Lower leg skin (tissue), 4 donors: ENCODE results near the gene DOCK3. TPM values are rescaled to one million over a fixed set of nuclear protein-coding genes. Genes with fewer than 3 reads are reported as not detected.
A peak's percentile ranks its signal among the peaks of the same experiment; 100 is the strongest.

Experiments used
- DNase-seq, 2 donors: peaks; one replicate each; pipeline ENCODE4 v3.0.0-alpha.2; 2019; ENCODE audit warnings: low spot score in 2 of 2
- H3K4me3 ChIP-seq: fragments of 200-600 bp; sonication (generic); 2 replicates; pipeline ENCODE4 v1.5.1; 2017; ENCODE audit warnings: mild to moderate bottlenecking, low read depth; ENCODE audit not compliant: poor library complexity, severe bottlenecking
- POLR2A ChIP-seq, 2 donors: fragments of 450-650 bp; IDR thresholded peaks; one replicate each; pipeline ENCODE4 v1.6.1; 2016 to 2017; ENCODE audit warnings: antibody characterized with exemption in 2 of 2, mild to moderate bottlenecking in 1 of 2, moderate library complexity in 1 of 2
- WGBS, 2 donors: methylation state at CpG; one replicate each; pipeline ENCODE4 v1.1.5; 2018; 5-methylcytosine and 5-hydroxymethylcytosine counted together
- intact Hi-C: fragments of 100-400 bp; cut with DNase I; formaldehyde crosslinking; loops from one replicate; pipeline ENCODE4 v1.15.0; 2023; ENCODE audit warnings: low total_unique reads
- total RNA-seq, 4 donors: library from RNA; depleted of rRNA; stranded (reverse); fragments of >200 nt; gene quantifications; one replicate each; pipeline ENCODE4 v1.1.0, GENCODE V29; 2016
- TF ChIP-seq, protein P1 (sequence below), 3 donors: fragments of 450-650 bp; IDR thresholded peaks; one replicate each; pipeline ENCODE4 v1.5.1; 2016; ENCODE audit warnings: antibody characterized with exemption in 3 of 3, mild to moderate bottlenecking in 3 of 3, moderate library complexity in 2 of 3

Gene DOCK3
- total RNA-seq, 4 donors from 2014 or later: 2.0 to 4.5 (median 3.0) TPM

DNA sequence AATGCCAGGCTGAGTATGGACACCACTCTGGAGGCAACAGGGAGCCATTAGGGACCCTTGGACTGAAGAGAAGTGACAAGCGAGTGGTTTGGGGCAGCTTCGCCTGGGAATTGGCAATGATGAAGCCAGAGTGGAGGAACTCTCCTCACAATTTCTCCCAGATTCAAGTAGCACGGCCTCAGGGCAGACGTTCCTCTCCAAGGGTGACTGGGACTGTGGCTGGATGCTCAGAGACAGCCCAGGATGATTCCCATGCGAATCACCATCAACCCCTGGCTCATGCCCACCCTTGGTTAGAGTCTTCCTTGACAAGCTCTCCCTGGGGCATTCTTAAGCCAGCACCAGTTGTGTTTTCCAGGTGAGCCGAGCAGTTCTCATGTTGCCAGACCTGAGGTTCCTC, 16.3 kb upstream of the DOCK3 start:
- 87 to 88% methylated on average over 6 of the region's 6 CpGs for WGBS, 2 donors
- H3K4me3 ChIP-seq: no peak overlapping the region
- no peak for TF ChIP-seq POLR2A (IDR thresholded peaks at IDR 0.05)
- TF ChIP-seq, protein P1, sequence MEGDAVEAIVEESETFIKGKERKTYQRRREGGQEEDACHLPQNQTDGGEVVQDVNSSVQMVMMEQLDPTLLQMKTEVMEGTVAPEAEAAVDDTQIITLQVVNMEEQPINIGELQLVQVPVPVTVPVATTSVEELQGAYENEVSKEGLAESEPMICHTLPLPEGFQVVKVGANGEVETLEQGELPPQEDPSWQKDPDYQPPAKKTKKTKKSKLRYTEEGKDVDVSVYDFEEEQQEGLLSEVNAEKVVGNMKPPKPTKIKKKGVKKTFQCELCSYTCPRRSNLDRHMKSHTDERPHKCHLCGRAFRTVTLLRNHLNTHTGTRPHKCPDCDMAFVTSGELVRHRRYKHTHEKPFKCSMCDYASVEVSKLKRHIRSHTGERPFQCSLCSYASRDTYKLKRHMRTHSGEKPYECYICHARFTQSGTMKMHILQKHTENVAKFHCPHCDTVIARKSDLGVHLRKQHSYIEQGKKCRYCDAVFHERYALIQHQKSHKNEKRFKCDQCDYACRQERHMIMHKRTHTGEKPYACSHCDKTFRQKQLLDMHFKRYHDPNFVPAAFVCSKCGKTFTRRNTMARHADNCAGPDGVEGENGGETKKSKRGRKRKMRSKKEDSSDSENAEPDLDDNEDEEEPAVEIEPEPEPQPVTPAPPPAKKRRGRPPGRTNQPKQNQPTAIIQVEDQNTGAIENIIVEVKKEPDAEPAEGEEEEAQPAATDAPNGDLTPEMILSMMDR (IDR thresholded peaks at IDR 0.05): no peak
- no peak for DNase-seq
- intact Hi-C loops: no loop called here

DNA sequence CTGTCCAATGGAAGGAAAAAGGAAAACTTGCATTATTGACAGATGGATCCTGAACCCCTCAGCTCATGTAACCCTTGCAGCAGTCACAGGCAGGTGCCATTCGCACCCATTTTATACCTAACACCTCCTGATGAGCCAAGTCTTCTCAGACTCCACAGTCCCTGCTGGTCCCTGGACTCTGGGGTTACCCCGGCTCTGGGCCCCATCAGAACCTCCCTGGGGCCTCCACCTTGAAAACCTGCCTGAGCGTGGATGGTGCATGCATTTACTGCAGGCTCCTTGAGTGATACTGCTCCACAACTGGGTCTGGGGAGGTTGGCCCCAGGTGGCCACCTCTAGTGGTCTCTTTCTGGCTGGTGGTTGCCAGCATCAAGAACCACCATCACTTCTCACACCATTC, 15.9 kb upstream of the DOCK3 start:
- TF ChIP-seq, protein P1 (IDR thresholded peaks at IDR 0.05): no peak
- no peak for TF ChIP-seq POLR2A (IDR thresholded peaks at IDR 0.05)
- DNase-seq: peak in 1 of 2 donors; percentile 50
- intact Hi-C loops: no loop called here
- no peak overlapping the region for H3K4me3 ChIP-seq
- 90 to 93% methylated on average over 3 of the region's 3 CpGs for WGBS, 2 donors

DNA sequence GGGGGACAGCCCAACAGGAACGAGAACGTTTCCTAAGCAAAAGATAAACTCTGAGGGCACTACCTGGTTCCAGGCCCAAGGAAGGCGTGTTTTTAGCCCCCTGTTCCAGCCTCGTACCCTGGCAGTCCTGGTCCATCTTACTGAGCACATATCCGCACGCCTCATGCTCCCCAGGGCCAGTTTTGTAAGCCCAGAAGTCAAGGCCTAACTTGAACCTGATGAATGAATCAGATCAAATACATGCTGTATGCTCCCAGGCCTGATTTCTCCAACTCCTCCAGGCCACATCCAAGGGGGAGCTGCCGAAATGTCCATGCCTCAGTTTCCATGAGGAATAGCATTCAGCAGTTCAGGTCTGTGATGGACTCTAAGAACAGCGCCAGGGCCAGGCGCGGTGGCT, 14.3 kb upstream of the DOCK3 start:
- peak in 1 of 2 donors; percentile 75 for DNase-seq
- no peak overlapping the region for H3K4me3 ChIP-seq
- intact Hi-C loops: no loop called here

DNA sequence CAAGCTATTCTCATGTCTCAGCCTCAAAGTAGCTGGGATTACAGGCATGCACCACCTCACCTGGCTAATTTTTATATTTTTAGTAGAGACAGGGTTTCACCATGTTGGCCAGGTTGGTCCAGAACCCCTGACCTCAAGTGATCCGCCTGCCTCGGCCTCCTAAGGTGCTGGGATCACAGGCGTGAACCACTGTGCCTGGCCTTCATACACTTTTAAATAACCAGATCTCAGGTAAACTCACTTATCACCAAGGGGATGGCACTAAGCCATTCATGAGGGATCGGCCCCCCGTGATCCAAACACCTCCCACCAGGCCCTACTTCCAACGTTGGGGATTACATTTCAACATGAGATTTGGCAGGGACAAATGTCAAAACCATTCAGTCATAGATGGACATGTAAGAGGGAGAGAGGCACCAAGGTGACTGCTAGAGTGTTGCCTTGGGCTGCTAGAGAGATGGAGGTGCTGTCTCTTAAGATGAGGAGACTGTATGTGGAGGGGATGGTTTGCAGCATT, 13.3 kb upstream of the DOCK3 start:
- H3K4me3 ChIP-seq: no peak overlapping the region
- TF ChIP-seq, protein P1 (IDR thresholded peaks at IDR 0.05): no peak
- no peak for TF ChIP-seq POLR2A (IDR thresholded peaks at IDR 0.05)
- WGBS, 2 donors: 82 to 83% methylated on average over 6 of the region's 6 CpGs
- intact Hi-C loops: no loop called here
- peak in 1 of 2 donors; percentile 57 for DNase-seq

More for the DNA sequence above, 14.3 kb upstream of the DOCK3 start:
- WGBS, 2 donors: 86 to 91% methylated on average over 8 to 10 of the region's 10 CpGs
- no peak for TF ChIP-seq POLR2A (IDR thresholded peaks at IDR 0.05)
- TF ChIP-seq, protein P1 (IDR thresholded peaks at IDR 0.05): no peak

DNA sequence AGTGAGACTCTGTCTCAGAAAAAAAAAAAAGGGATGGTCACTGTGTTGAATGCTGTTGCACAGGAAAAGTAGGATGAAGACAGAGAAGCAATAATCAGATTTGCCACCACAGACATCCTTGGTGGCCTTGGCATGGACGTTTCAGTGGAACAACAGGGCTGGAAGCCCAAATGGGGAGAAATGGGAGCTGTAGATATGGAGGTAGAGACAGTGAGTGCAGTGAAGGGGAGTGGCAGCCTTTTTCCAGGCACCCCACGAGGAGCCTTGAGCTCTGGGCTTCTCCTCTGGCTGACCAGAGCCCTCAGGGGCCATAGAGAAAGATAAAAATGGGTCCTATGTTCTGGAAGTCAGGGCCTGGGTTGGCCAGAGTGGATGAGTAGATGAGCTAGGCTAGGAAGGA, 12.3 kb upstream of the DOCK3 start:
- peak in 1 of 2 donors; percentile 54 for DNase-seq
- 25 to 62% methylated on average over 2 of the region's 2 CpGs for WGBS, 2 donors
- intact Hi-C loops: no loop called here
- TF ChIP-seq POLR2A (IDR thresholded peaks at IDR 0.05): no peak
- TF ChIP-seq, protein P1 (IDR thresholded peaks at IDR 0.05): no peak
- H3K4me3 ChIP-seq: no peak overlapping the region
